ENCODE results near the gene SNAP47.
"Not testable (repeated sequence)": the region's sequence is repeated elsewhere in the genome, so short reads cannot be mapped to it uniquely, and the experiment has no call there.

Gene SNAP47

GRCh38 chr1:227734856-227735538 is at the start of gene SNAP47, which contains the start of gene JMJD4:
TSS of gene SNAP47 (plus strand) at chr1:227735435. CDS start at chr1:227747737, 12,302 bp downstream.
TSS of gene JMJD4 (minus strand) at chr1:227735302. CDS start at chr1:227735273, 29 bp downstream.
- Histone ChIP-seq H3K9ac (ENCODE audit: low read length) (peak within 1 kb of the TSS; percentile 88), H3K4me3 (ENCODE audit: low read depth, low read length) (peak within 1 kb of the TSS; percentile 82), H3K9me3 (ENCODE audit: control insufficient read depth, insufficient read depth, low read depth, low read length) (no peaks in the 10 kb centered on the region), H3K27ac (ENCODE audit: low read depth, low read length) (peak within 1 kb of the TSS; percentile 85; the same call in 1 of the 2 replicates), H3K27me3 (ENCODE audit: control insufficient read depth, insufficient read depth, low read length) (no peaks in the 10 kb centered on the region), H3K4me1 (ENCODE audit: control insufficient read depth, insufficient read depth, low read length) (peaks cover 7% of the 10 kb centered on the region), H3K36me3 (ENCODE audit: control insufficient read depth, insufficient read depth, low read length) (peaks cover 28% of the 10 kb centered on the region)

GRCh38 chr1:227685807-227686206 is 49.4 kb upstream of the SNAP47 start:
- Histone ChIP-seq H3K27me3 (ENCODE audit: control insufficient read depth, insufficient read depth, low read length) (no peaks in the 10 kb centered on the region), H3K9me3 (ENCODE audit: control insufficient read depth, insufficient read depth, low read depth, low read length) (peaks cover 20% of the 10 kb centered on the region), H3K4me3 (ENCODE audit: low read depth, low read length) (no peak overlapping the region), H3K9ac (ENCODE audit: low read length) (no peak overlapping the region), H3K4me1 (ENCODE audit: control insufficient read depth, insufficient read depth, low read length) (no peaks in the 10 kb centered on the region), H3K36me3 (ENCODE audit: control insufficient read depth, insufficient read depth, low read length) (no peaks in the 10 kb centered on the region), H3K27ac (ENCODE audit: low read depth, low read length) (no peak overlapping the region)

GRCh38 chr1:227697321-227697864 is 37.8 kb upstream of the SNAP47 start:
- no peaks in the 10 kb centered on the region for H3K27me3 ChIP-seq (ENCODE audit: control insufficient read depth, insufficient read depth, low read length)
- no peak overlapping the region for H3K9ac ChIP-seq (ENCODE audit: low read length)
- no peak overlapping the region for H3K4me3 ChIP-seq (ENCODE audit: low read depth, low read length)
- H3K27ac ChIP-seq (ENCODE audit: low read depth, low read length): no peak overlapping the region
- H3K36me3 ChIP-seq (ENCODE audit: control insufficient read depth, insufficient read depth, low read length): no peaks in the 10 kb centered on the region
- no peaks in the 10 kb centered on the region for H3K4me1 ChIP-seq (ENCODE audit: control insufficient read depth, insufficient read depth, low read length)
- H3K9me3 ChIP-seq (ENCODE audit: control insufficient read depth, insufficient read depth, low read depth, low read length): peaks cover 42% of the 10 kb centered on the region

- H3K36me3 ChIP-seq (ENCODE audit: control insufficient read depth, insufficient read depth, low read length); H3K27me3 ChIP-seq (ENCODE audit: control insufficient read depth, insufficient read depth, low read length); H3K4me3 ChIP-seq (ENCODE audit: low read depth, low read length); H3K4me1 ChIP-seq (ENCODE audit: control insufficient read depth, insufficient read depth, low read length); H3K9ac ChIP-seq (ENCODE audit: low read length); H3K27ac ChIP-seq (ENCODE audit: low read depth, low read length): not testable (repeated sequence)
- peaks cover 37% of the 10 kb centered on the region for H3K9me3 ChIP-seq (ENCODE audit: control insufficient read depth, insufficient read depth, low read depth, low read length)
Observed at GRCh38 chr1:227701631-227702030, 33.6 kb upstream of the SNAP47 start.

- Histone ChIP-seq H3K9me3 (ENCODE audit: control insufficient read depth, insufficient read depth, low read depth, low read length) (peaks cover 35% of the 10 kb centered on the region), H3K36me3 (ENCODE audit: control insufficient read depth, insufficient read depth, low read length) (no peaks in the 10 kb centered on the region), H3K27ac (ENCODE audit: low read depth, low read length) (no peak overlapping the region), H3K4me1 (ENCODE audit: control insufficient read depth, insufficient read depth, low read length) (no peaks in the 10 kb centered on the region), H3K9ac (ENCODE audit: low read length) (no peak overlapping the region), H3K27me3 (ENCODE audit: control insufficient read depth, insufficient read depth, low read length) (no peaks in the 10 kb centered on the region), H3K4me3 (ENCODE audit: low read depth, low read length) (no peak overlapping the region)
Observed at GRCh38 chr1:227707846-227708245, 27.4 kb upstream of the SNAP47 start.

GRCh38 chr1:227709451-227709850 is 25.8 kb upstream of the SNAP47 start:
- Histone ChIP-seq H3K4me1 (ENCODE audit: control insufficient read depth, insufficient read depth, low read length) (no peaks in the 10 kb centered on the region), H3K9ac (ENCODE audit: low read length) (no peak overlapping the region), H3K36me3 (ENCODE audit: control insufficient read depth, insufficient read depth, low read length) (no peaks in the 10 kb centered on the region), H3K9me3 (ENCODE audit: control insufficient read depth, insufficient read depth, low read depth, low read length) (peaks cover 40% of the 10 kb centered on the region), H3K4me3 (ENCODE audit: low read depth, low read length) (no peak overlapping the region), H3K27me3 (ENCODE audit: control insufficient read depth, insufficient read depth, low read length) (no peaks in the 10 kb centered on the region), H3K27ac (ENCODE audit: low read depth, low read length) (no peak overlapping the region)

- not testable (repeated sequence) for H3K27ac ChIP-seq (ENCODE audit: low read depth, low read length); H3K9ac ChIP-seq (ENCODE audit: low read length); H3K4me3 ChIP-seq (ENCODE audit: low read depth, low read length); H3K27me3 ChIP-seq (ENCODE audit: control insufficient read depth, insufficient read depth, low read length); H3K4me1 ChIP-seq (ENCODE audit: control insufficient read depth, insufficient read depth, low read length); H3K36me3 ChIP-seq (ENCODE audit: control insufficient read depth, insufficient read depth, low read length)
- peaks cover 44% of the 10 kb centered on the region for H3K9me3 ChIP-seq (ENCODE audit: control insufficient read depth, insufficient read depth, low read depth, low read length)
Observed at GRCh38 chr1:227710474-227710873, 24.8 kb upstream of the SNAP47 start.

- H3K36me3 ChIP-seq (ENCODE audit: control insufficient read depth, insufficient read depth, low read length): no peaks in the 10 kb centered on the region
- no peak overlapping the region for H3K27ac ChIP-seq (ENCODE audit: low read depth, low read length)
- no peaks in the 10 kb centered on the region for H3K27me3 ChIP-seq (ENCODE audit: control insufficient read depth, insufficient read depth, low read length)
Observed at GRCh38 chr1:227712648-227713047, 22.6 kb upstream of the SNAP47 start.

GRCh38 chr1:227718932-227719331 is 16.3 kb upstream of the SNAP47 start:
- no peak overlapping the region for H3K27ac ChIP-seq (ENCODE audit: low read depth, low read length)
- H3K9ac ChIP-seq (ENCODE audit: low read length): no peak overlapping the region
- no peaks in the 10 kb centered on the region for H3K4me1 ChIP-seq (ENCODE audit: control insufficient read depth, insufficient read depth, low read length)
- H3K9me3 ChIP-seq (ENCODE audit: control insufficient read depth, insufficient read depth, low read depth, low read length): peaks cover 61% of the 10 kb centered on the region
- no peaks in the 10 kb centered on the region for H3K36me3 ChIP-seq (ENCODE audit: control insufficient read depth, insufficient read depth, low read length)
- H3K27me3 ChIP-seq (ENCODE audit: control insufficient read depth, insufficient read depth, low read length): no peaks in the 10 kb centered on the region
- H3K4me3 ChIP-seq (ENCODE audit: low read depth, low read length): no peak overlapping the region

More at GRCh38 chr1:227712648-227713047, 22.6 kb upstream of the SNAP47 start:
- Histone ChIP-seq H3K4me3 (ENCODE audit: low read depth, low read length) (no peak overlapping the region), H3K4me1 (ENCODE audit: control insufficient read depth, insufficient read depth, low read length) (no peaks in the 10 kb centered on the region), H3K9ac (ENCODE audit: low read length) (no peak overlapping the region), H3K9me3 (ENCODE audit: control insufficient read depth, insufficient read depth, low read depth, low read length) (peaks cover 40% of the 10 kb centered on the region)

- H3K9ac ChIP-seq (ENCODE audit: low read length): no peak overlapping the region
- peaks cover 52% of the 10 kb centered on the region for H3K9me3 ChIP-seq (ENCODE audit: control insufficient read depth, insufficient read depth, low read depth, low read length)
- H3K36me3 ChIP-seq (ENCODE audit: control insufficient read depth, insufficient read depth, low read length): no peaks in the 10 kb centered on the region
- H3K27me3 ChIP-seq (ENCODE audit: control insufficient read depth, insufficient read depth, low read length): no peaks in the 10 kb centered on the region
- no peaks in the 10 kb centered on the region for H3K4me1 ChIP-seq (ENCODE audit: control insufficient read depth, insufficient read depth, low read length)
- H3K4me3 ChIP-seq (ENCODE audit: low read depth, low read length): no peak overlapping the region
- H3K27ac ChIP-seq (ENCODE audit: low read depth, low read length): no peak overlapping the region; the same call in 1 of the 2 replicates
Observed at GRCh38 chr1:227723474-227723873, 11.8 kb upstream of the SNAP47 start.

GRCh38 chr1:227725046-227725445 is 10.2 kb upstream of the SNAP47 start:
- Histone ChIP-seq H3K27me3 (ENCODE audit: control insufficient read depth, insufficient read depth, low read length) (no peaks in the 10 kb centered on the region), H3K4me1 (ENCODE audit: control insufficient read depth, insufficient read depth, low read length) (peaks cover 15% of the 10 kb centered on the region), H3K27ac (ENCODE audit: low read depth, low read length) (no peak overlapping the region), H3K36me3 (ENCODE audit: control insufficient read depth, insufficient read depth, low read length) (no peaks in the 10 kb centered on the region), H3K9ac (ENCODE audit: low read length) (no peak overlapping the region), H3K4me3 (ENCODE audit: low read depth, low read length) (no peak overlapping the region), H3K9me3 (ENCODE audit: control insufficient read depth, insufficient read depth, low read depth, low read length) (peaks cover 39% of the 10 kb centered on the region)
